Epithelial cell of prostate (primary cell): ENCODE data around the gene RNF38.
"Not testable (repeated sequence)": the region's sequence is repeated elsewhere in the genome, so short reads cannot be mapped to it uniquely, and the experiment has no call there.

Source experiments
- DNase-seq: peaks from one replicate; pipeline ENCODE4 v3.0.0-alpha.2; 2011; ENCODE audit warnings: low read depth, low spot score
- H3K27ac ChIP-seq: fragments of 450-650 bp; 2 replicates; pipeline ENCODE4 v1.5.1; 2017; ENCODE audit warnings: mild to moderate bottlenecking

The RNF38 gene

DNA sequence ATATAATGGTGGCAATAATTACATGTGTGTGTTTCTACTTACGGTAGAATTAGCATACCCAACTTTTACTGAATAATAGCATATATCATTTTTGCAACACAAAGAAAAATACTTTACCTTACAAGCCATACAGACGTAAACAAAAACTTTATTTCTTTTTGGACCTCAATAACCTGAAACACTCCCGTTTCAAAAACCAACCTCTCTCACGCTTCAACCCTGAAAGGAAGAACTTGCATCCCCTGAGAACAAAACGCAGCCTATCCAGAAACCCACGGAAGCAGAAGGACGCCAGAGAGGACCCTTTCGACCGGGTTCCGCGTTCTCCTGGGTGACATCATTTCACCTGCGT lies at the start of gene RNF38:
RNF38 (minus strand) TSS at position 290 of the 352 bp plus-strand sequence; CDS start at position 129, 161 bp downstream.
- DNase-seq: no peak

GRCh38 chr9:36448555-36448954 lies 48.5 kb upstream of the RNF38 start:
- not testable (repeated sequence) for H3K27ac ChIP-seq, DNase-seq

More for the DNA sequence above, at the start of gene RNF38:
- peak within 1 kb of the TSS; percentile 95 for H3K27ac ChIP-seq

DNA sequence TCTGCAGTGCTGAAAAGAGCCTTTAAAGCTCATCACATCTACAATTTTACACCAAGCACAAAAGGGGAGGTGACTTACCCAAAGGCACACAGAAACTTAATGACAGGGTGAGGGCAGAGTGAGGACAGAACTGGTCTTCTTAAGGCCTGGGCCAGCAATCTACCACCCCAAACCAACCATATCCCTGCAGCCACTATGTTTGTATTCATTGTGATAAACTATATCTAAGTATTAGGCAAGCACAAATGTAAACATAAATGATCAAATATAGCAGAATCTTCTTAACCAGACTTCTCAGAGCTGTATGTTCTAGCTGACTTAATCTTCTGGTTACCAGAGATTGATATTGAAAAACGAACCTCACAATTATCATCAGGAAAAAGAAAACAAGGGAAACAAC lies 47.9 kb upstream of the RNF38 start:
- no peak overlapping the region for H3K27ac ChIP-seq

GRCh38 chr9:36446678-36447077 lies 46.6 kb upstream of the RNF38 start:
- not testable (repeated sequence) for H3K27ac ChIP-seq, DNase-seq

More for the DNA sequence above, 47.9 kb upstream of the RNF38 start:
- DNase-seq: no peak

DNA sequence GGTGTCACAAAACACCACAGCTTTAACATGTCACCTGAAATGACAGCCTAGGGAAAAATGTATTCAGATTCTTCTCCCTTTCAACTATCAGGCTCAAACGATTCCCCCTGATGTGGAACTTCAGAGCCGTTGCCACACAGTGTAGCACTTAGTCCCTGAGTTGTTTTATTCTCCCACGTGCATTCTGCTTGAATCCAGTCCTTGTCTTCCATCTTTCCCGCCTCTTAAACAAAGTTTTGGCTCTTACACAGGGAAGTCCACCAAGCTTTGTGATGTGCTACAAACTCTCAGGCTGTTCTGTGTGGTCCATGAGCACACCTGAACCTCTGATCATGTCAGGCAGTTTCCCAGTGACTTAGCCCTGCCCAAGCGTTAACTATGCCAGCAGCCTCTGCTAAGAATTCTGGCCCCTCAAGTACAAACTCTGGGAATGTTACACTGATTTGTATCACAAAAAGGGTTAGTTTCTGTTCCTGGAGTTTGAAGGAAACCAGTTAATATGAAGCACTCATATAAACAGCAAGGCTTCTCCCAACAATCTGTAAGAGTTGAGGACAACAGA lies 45.8 kb upstream of the RNF38 start:
- no peak overlapping the region for H3K27ac ChIP-seq
- no peak for DNase-seq

DNA sequence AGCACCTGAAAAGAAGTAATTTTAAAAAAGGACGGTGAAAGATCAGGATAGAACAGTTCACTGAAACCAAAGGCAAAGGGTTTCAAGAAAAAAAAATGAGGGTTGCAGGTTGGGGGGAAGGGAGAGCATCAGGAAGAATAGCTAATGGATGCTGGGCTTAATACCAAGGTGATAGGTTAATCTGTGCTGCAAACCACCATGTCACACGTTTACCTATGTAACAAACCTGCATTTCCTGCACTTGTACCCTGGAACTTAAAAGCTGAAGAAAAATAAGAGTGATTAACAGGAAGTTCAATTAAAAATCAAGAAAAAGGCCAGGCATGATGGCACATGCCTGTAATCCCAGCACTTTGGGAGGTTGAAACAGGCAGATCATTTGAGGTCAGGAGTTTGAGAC lies 44.1 kb upstream of the RNF38 start:
- DNase-seq: no peak
- H3K27ac ChIP-seq: no peak overlapping the region

DNA sequence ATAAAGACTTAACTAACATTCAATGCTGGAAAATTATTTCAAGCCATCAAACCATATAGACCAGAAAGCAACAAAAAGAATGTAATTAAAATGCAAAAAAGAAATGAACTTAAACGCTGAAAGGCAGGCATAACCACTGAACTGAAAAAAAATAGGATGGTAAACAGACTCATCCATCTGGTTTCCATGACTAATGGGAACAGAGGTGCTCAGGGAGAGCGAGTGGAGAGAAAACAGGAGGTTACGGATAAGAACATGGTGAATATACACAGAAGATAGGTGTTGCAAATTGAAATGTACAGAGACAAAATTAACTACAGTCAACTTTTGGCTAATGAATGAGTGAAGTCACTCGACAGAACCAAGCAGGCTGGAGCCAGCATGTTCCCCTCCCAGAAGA lies 43.5 kb upstream of the RNF38 start:
- H3K27ac ChIP-seq: no peak overlapping the region
- peak; percentile 5 for DNase-seq

- no peak overlapping the region for H3K27ac ChIP-seq
- DNase-seq: no peak
These were observed 42.6 kb upstream of the RNF38 start for GRCh38 chr9:36442710-36443109.

DNA sequence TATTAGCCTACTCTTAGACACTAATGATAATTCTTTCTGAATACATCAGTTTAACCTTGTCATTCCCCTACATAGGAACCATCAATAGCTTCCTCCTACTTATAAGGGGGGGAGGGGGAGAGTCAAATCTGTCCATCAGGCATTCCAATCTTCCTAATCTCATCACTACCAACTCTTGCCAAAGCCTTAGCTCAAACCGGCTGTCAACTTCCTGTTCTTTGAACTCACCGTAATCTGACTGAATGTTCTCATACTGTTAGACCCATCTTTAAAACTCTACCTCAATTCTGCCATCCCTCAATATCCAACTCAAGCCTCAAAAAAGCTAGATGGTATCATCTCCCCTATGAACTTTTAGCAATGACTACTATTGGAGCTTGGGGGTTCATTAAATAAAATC lies 41.9 kb upstream of the RNF38 start:
- no peak overlapping the region for H3K27ac ChIP-seq
- DNase-seq: no peak

DNA sequence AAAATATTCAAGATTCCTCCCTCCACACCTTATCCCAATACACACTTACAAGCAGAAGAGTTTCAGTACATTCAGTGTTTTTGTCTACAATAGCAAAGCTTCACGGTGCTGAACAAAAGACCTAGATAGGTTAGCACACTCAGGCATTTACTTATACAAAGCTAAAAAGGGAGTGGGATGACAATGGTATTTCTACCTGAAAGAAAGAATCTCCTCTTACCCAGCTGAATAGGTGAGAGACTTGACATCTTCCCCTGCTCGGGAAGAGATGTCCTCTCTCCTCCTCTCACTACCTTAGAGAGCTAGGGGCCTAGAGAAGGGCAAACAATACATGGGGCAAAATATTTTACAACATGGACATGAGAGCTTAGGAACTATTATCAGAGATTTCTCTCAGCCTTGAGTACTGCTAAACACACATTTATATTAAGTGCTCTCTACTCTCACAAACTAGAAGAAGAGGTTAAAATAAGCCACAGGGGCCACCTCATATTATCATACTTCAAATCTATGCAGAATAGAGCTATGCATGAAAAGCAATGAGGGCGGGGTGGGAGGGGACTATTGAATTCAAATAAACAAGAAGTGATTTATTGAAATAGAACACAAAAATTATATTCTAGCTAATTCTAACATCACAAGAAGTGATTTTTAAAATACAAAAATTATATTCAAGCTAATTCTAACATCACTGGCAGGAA lies 38.6 kb upstream of the RNF38 start:
- H3K27ac ChIP-seq: no peak overlapping the region
- DNase-seq: no peak

DNA sequence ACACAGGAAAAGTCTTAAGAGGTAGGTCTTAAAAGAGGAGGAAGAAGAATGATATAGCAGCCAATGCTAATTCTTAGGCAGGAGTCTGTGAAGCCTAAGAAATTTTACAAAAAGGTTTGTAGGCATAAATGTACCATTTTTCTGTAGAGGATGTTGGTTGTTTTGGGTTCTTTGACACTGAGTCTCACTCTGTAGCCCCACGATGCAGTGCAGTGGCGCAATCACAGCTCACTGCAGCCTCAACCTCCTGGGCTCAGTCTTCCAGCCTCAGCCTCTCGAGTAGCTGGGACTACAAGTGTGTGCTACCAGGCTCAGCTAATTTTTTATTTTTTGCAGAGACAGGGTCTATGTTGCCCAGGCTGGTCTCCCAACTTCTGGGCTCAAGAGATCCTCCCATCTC lies 37.7 kb upstream of the RNF38 start:
- no peak overlapping the region for H3K27ac ChIP-seq

GRCh38 chr9:36436909-36437308 lies 36.8 kb upstream of the RNF38 start:
- no peak for DNase-seq
- no peak overlapping the region for H3K27ac ChIP-seq

More for the DNA sequence above, 37.7 kb upstream of the RNF38 start:
- no peak for DNase-seq

DNA sequence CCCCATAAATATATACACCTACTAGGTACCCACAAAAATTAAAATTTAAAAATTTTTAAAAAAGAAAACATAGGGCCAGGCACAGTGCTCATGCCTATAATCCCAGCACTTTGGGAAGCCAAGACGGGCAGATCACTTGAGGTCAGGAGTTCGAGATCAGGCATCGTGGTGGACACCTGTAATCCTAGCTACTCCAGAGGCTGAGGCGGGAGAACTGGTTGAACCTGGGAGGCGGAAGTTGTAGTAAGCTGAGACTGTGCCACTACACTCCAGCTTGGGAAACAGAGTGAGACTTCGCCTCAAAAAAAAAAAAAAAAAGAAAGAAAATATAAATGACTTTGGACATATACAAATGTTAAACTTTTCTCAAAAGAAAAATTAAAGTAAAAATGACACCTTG lies 33.3 kb upstream of the RNF38 start:
- no peak for DNase-seq
- no peak overlapping the region for H3K27ac ChIP-seq

- DNase-seq: no peak
- no peak overlapping the region for H3K27ac ChIP-seq
These were observed 31.0 kb upstream of the RNF38 start for GRCh38 chr9:36431078-36431477.

- no peak for DNase-seq
These were observed 26.9 kb upstream of the RNF38 start for GRCh38 chr9:36426945-36427344.

GRCh38 chr9:36426348-36426747 lies 26.3 kb upstream of the RNF38 start:
- no peak overlapping the region for H3K27ac ChIP-seq
- DNase-seq: no peak

More at GRCh38 chr9:36426945-36427344, 26.9 kb upstream of the RNF38 start:
- no peak overlapping the region for H3K27ac ChIP-seq

- H3K27ac ChIP-seq: no peak overlapping the region
- DNase-seq: no peak
These were observed 24.4 kb upstream of the RNF38 start for GRCh38 chr9:36424289-36425055.

GRCh38 chr9:36423206-36423605 lies 23.1 kb upstream of the RNF38 start:
- H3K27ac ChIP-seq: no peak overlapping the region
- no peak for DNase-seq

GRCh38 chr9:36416890-36417289 lies 16.8 kb upstream of the RNF38 start:
- H3K27ac ChIP-seq: no peak overlapping the region
- DNase-seq: no peak

DNA sequence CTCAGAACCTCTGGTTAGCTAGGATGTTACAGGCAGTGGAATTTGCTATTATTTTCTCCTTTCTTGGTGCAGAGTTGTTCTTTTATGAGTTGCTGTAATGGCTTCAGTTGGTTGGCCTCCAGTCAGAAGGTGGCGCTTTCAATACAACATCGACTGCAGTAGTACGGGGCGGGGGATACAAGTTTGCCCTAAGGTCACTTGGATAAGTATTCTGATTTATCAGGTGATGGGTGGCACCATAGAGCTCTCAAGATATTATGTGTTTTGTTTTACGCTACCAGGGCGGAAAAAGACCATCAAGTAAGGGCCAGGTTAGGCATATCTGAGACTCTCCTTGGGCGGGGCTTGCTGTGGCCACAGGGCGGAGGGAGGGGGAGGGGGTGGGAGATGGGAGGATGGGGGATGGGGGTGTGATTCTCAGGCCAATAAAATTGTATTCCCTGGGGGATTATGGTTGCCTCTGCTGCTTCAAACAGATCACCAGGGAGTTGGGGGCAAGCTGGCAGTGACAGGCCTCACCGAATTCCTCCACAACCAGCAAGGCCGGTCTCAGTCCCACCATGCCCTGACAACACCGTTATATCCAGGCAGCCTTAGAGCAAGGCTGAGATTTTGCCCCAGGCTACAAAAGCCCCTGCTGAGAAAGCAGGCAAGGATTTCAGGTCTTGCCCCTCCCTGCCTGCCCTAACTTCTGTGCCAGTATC lies 15.9 kb upstream of the RNF38 start:
- DNase-seq: no peak
- no peak overlapping the region for H3K27ac ChIP-seq

GRCh38 chr9:36411410-36411809 lies 11.3 kb upstream of the RNF38 start:
- not testable (repeated sequence) for DNase-seq

More at GRCh38 chr9:36411410-36411809, 11.3 kb upstream of the RNF38 start:
- not testable (repeated sequence) for H3K27ac ChIP-seq
